SK-N-SH treated with all-trans-retinoic acid at 6 μM for 48 hours (cell line): Measurements from ENCODE around the gene ACCS.

Source experiments
- ATAC-seq: fragments of 200-7000 bp; cut with Tn5 transposase; 3 replicates; pipeline ENCODE4 v1.9.1; 2020; ENCODE audit warnings: mild to moderate bottlenecking, moderate library complexity
- ARNTL ChIP-seq: fragments of 450-650 bp; formaldehyde crosslinking; IDR thresholded peaks from 2 replicates; pipeline ENCODE4 v1.5.0; 2020; ENCODE audit warnings: low read depth, mild to moderate bottlenecking, moderate library complexity, borderline replicate concordance
- CREB5 ChIP-seq: fragments of 250-450 bp; sonication (Bioruptor Pico); IDR thresholded peaks from 2 replicates; pipeline ENCODE4 v1.5.1; 2020; ENCODE audit warnings: low read depth, mild to moderate bottlenecking, moderate library complexity
- CSDC2 ChIP-seq: fragments of 250-450 bp; sonication (Bioruptor Pico); IDR thresholded peaks from 2 replicates; pipeline ENCODE4 v1.5.0; 2020; ENCODE audit warnings: mild to moderate bottlenecking, moderate library complexity
- CSRNP3 ChIP-seq: fragments of 250-450 bp; sonication (Bioruptor Pico); IDR thresholded peaks from 2 replicates; pipeline ENCODE4 v1.5.1; 2021; ENCODE audit warnings: mild to moderate bottlenecking, moderate library complexity
- ESRRG ChIP-seq: fragments of 250-450 bp; sonication (Bioruptor Pico); IDR thresholded peaks from 2 replicates; pipeline ENCODE4 v1.6.1; 2021; ENCODE audit warnings: mild to moderate bottlenecking
- GLIS3 ChIP-seq: fragments of 250-450 bp; sonication (Bioruptor Pico); IDR thresholded peaks from 2 replicates; pipeline ENCODE4 v1.5.0; 2020; ENCODE audit warnings: mild to moderate bottlenecking, moderate library complexity
- ISL1 ChIP-seq: fragments of 250-450 bp; sonication (Bioruptor Pico); IDR thresholded peaks from 2 replicates; pipeline ENCODE4 v2.1.2; 2022; ENCODE audit warnings: mild to moderate bottlenecking, moderate library complexity
- PATZ1 ChIP-seq: fragments of 250-450 bp; sonication (Bioruptor Pico); IDR thresholded peaks from 2 replicates; pipeline ENCODE4 v1.8.0; 2020; ENCODE audit warnings: mild to moderate bottlenecking, moderate library complexity, borderline replicate concordance
- POU6F1 ChIP-seq: fragments of 250-450 bp; sonication (Bioruptor Pico); IDR thresholded peaks from 2 replicates; pipeline ENCODE4 v1.8.0; 2021; ENCODE audit warnings: low read depth, mild to moderate bottlenecking, moderate library complexity, borderline replicate concordance
- PPARA ChIP-seq: fragments of 250-450 bp; sonication (Bioruptor Pico); IDR thresholded peaks from 2 replicates; pipeline ENCODE4 v1.5.0; 2020; ENCODE audit warnings: mild to moderate bottlenecking, borderline replicate concordance
- RARB ChIP-seq: fragments of 250-450 bp; sonication (Bioruptor Pico); IDR thresholded peaks from 2 replicates; pipeline ENCODE4 v1.8.0; 2021; ENCODE audit warnings: mild to moderate bottlenecking, moderate library complexity
- TCF4 ChIP-seq: fragments of 250-450 bp; sonication (Bioruptor Pico); IDR thresholded peaks from 2 replicates; pipeline ENCODE4 v1.8.0; 2021; ENCODE audit warnings: mild to moderate bottlenecking, moderate library complexity, borderline replicate concordance
- TOX ChIP-seq: fragments of 250-450 bp; sonication (Bioruptor Pico); IDR thresholded peaks from 2 replicates; pipeline ENCODE4 v1.8.0; 2021; ENCODE audit warnings: mild to moderate bottlenecking, moderate library complexity, borderline replicate concordance
- ZC3H10 ChIP-seq: fragments of 250-450 bp; sonication (Bioruptor Pico); IDR thresholded peaks from 2 replicates; pipeline ENCODE4 v1.5.1; 2021; ENCODE audit warnings: mild to moderate bottlenecking, moderate library complexity
- ZFP3 ChIP-seq: fragments of 250-450 bp; sonication (Bioruptor Pico); IDR thresholded peaks from 2 replicates; pipeline ENCODE4 v1.5.0; 2020; ENCODE audit warnings: mild to moderate bottlenecking, moderate library complexity
- ZFP30 ChIP-seq: fragments of 450-650 bp; formaldehyde crosslinking; IDR thresholded peaks from 2 replicates; pipeline ENCODE4 v1.5.0; 2022; ENCODE audit warnings: mild to moderate bottlenecking, moderate library complexity
- ZNF565 ChIP-seq: fragments of 450-650 bp; formaldehyde crosslinking; conservative IDR thresholded peaks from 2 replicates; pipeline ENCODE4 v1.5.0; 2020; ENCODE audit warnings: low read depth, mild to moderate bottlenecking, moderate library complexity
- ZNF70 ChIP-seq: fragments of 450-650 bp; formaldehyde crosslinking; IDR thresholded peaks from 2 replicates; pipeline ENCODE4 v1.5.0; 2020; ENCODE audit warnings: mild to moderate bottlenecking, moderate library complexity
- ZNF8 ChIP-seq: fragments of 450-650 bp; formaldehyde crosslinking; IDR thresholded peaks from 2 replicates; pipeline ENCODE4 v1.5.0; 2020; ENCODE audit warnings: mild to moderate bottlenecking, moderate library complexity
- TF ChIP-seq, protein P1 (sequence below): fragments of 250-450 bp; sonication (Bioruptor Pico); IDR thresholded peaks from 2 replicates; pipeline ENCODE4 v1.5.0; 2020; ENCODE audit warnings: mild to moderate bottlenecking, moderate library complexity

Gene ACCS

GRCh38 chr11:44047298-44047697, 18.8 kb upstream of the ACCS start:
- TF ChIP-seq ESRRG (CRISPR knock-in tag) = no peak
- no peak for TF ChIP-seq TCF4 (CRISPR knock-in tag)
- TF ChIP-seq ZFP3 (CRISPR knock-in tag) = no peak
- no peak for TF ChIP-seq ZC3H10 (CRISPR knock-in tag)
- no peak for TF ChIP-seq GLIS3 (CRISPR knock-in tag)
- TF ChIP-seq TOX = no peak
- no peak for TF ChIP-seq RARB (CRISPR knock-in tag)
- TF ChIP-seq ARNTL (CRISPR knock-in tag) = no peak
- TF ChIP-seq PATZ1 (CRISPR knock-in tag) = no peak
- ATAC-seq = no peak

DNA sequence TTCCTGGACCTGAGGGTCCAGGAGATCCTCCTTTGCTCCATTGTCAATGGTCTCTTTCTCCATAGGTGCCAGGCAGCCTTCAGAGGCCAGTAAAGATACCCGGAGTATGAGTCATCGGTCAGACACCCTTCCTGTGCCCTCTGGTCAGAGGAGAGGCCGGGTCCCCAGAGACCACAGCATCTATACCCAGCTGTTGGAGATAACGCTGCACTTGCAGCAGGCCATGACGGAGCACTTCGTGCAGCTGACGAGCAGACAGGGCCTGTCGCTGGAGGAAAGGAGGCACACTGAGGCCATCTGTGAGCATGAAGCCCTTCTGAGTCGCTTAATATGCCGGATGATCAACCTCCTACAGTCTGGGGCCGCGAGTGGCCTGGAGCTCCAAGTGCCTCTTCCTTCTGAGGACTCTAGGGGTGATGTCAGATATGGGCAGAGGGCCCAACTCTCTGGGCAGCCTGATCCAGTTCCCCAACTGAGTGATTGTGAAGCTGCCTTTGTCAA, 18.1 kb upstream of the ACCS start, which contains the start of gene ACCSL:
Gene ACCSL (plus strand): TSS at position 51 of the 501 bp plus-strand sequence. CDS start 56 bp downstream, at position 107.
- TF ChIP-seq CSRNP3 (CRISPR knock-in tag) (no peak), ZNF70 (no peak), POU6F1 (no peak), PPARA (no peak), ARNTL (CRISPR knock-in tag) (no peak), ZNF8 (CRISPR knock-in tag) (no peak), CREB5 (CRISPR knock-in tag) (no peak), ZNF565 (CRISPR knock-in tag) (no peak), ESRRG (CRISPR knock-in tag) (no peak), ZFP30 (CRISPR knock-in tag) (no peak), ISL1 (CRISPR knock-in tag) (no peak), CSDC2 (CRISPR knock-in tag) (no peak), RARB (CRISPR knock-in tag) (no peak)
- TF ChIP-seq, protein P1, sequence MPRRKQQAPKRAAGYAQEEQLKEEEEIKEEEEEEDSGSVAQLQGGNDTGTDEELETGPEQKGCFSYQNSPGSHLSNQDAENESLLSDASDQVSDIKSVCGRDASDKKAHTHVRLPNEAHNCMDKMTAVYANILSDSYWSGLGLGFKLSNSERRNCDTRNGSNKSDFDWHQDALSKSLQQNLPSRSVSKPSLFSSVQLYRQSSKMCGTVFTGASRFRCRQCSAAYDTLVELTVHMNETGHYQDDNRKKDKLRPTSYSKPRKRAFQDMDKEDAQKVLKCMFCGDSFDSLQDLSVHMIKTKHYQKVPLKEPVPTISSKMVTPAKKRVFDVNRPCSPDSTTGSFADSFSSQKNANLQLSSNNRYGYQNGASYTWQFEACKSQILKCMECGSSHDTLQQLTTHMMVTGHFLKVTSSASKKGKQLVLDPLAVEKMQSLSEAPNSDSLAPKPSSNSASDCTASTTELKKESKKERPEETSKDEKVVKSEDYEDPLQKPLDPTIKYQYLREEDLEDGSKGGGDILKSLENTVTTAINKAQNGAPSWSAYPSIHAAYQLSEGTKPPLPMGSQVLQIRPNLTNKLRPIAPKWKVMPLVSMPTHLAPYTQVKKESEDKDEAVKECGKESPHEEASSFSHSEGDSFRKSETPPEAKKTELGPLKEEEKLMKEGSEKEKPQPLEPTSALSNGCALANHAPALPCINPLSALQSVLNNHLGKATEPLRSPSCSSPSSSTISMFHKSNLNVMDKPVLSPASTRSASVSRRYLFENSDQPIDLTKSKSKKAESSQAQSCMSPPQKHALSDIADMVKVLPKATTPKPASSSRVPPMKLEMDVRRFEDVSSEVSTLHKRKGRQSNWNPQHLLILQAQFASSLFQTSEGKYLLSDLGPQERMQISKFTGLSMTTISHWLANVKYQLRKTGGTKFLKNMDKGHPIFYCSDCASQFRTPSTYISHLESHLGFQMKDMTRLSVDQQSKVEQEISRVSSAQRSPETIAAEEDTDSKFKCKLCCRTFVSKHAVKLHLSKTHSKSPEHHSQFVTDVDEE (CRISPR knock-in tag) = no peak
- no peak for ATAC-seq

DNA sequence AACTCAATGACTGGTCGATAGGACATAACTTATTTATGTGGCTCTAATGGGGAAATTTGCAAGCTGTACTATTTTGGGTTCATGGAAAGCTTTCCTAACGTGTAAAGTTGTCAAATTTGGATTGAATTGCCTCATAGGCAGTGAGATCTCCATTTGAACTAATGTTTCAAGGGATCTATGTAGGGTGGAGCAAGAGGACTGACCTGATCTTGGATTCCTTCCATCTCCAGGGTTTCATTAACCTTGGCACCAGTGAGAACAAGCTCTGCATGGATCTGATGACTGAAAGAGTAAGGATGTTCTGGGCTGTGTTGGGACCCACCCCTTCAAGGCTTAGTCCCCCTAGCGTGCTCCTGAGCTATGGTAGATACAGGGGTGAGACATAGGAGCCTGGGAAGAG, 16.2 kb upstream of the ACCS start:
- no peak for TF ChIP-seq PATZ1 (CRISPR knock-in tag)
- no peak for TF ChIP-seq TCF4 (CRISPR knock-in tag)
- TF ChIP-seq, all 23 proteins: peak for 0
- no peak for ATAC-seq
